SK-N-MC (cell line): ENCODE data around the gene UTP18.
"Not testable (repeated sequence)": the region's sequence is repeated elsewhere in the genome, so short reads cannot be mapped to it uniquely, and the experiment has no call there.

ENCODE experiments used
- EZH2 ChIP-seq: fragments of 200-600 bp; sonication (generic); IDR thresholded peaks from one replicate; pipeline ENCODE4 v1.6.1; 2017; ENCODE audit warnings: antibody characterized with exemption
- FOXP2 ChIP-seq: optimal IDR thresholded peaks from 2 replicates; pipeline ENCODE3; 2011; ENCODE audit warnings: mild to moderate bottlenecking, moderate library complexity; ENCODE audit not compliant: insufficient read depth; ENCODE audit errors: extremely low read length, control extremely low read depth
- POLR2AphosphoS5 ChIP-seq: IDR thresholded peaks from 2 replicates; pipeline ENCODE4 v1.6.1; 2012; ENCODE audit warnings: mild to moderate bottlenecking, low read depth, low read length, borderline replicate concordance

DNA sequence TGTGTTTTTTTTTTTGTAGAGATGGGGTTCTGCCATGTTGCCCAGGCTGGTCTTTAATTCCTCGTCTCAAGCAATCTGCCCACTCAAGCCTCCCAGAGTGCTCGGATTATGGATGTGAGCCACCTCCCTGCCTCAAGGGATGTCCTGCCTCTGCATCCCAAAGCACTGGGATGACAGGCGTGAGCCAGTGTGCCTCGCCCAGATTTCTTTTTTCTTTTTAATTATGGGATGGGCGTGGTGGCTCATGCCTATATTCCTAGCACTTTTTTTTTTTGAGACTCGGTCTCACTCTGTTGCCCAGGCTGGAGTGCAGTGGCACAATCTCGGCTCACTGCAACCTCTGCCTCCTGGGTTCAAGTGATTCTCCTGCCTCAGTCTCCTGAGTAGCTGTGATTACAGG lies 34.8 kb upstream of the UTP18 start:
- TF ChIP-seq EZH2, FOXP2, POLR2AphosphoS5: not testable (repeated sequence)
